IPS-NIHi7 (cell line): Measurements from ENCODE around the gene DBF4B.
"Not testable (repeated sequence)": the region's sequence is repeated elsewhere in the genome, so short reads cannot be mapped to it uniquely, and the experiment has no call there.

ENCODE experiments used
- DNase-seq: peaks from one replicate; pipeline ENCODE4 v3.0.0; 2012; ENCODE audit warnings: mixed read lengths; ENCODE audit errors: extremely low spot score

DBF4B gene, protein sequence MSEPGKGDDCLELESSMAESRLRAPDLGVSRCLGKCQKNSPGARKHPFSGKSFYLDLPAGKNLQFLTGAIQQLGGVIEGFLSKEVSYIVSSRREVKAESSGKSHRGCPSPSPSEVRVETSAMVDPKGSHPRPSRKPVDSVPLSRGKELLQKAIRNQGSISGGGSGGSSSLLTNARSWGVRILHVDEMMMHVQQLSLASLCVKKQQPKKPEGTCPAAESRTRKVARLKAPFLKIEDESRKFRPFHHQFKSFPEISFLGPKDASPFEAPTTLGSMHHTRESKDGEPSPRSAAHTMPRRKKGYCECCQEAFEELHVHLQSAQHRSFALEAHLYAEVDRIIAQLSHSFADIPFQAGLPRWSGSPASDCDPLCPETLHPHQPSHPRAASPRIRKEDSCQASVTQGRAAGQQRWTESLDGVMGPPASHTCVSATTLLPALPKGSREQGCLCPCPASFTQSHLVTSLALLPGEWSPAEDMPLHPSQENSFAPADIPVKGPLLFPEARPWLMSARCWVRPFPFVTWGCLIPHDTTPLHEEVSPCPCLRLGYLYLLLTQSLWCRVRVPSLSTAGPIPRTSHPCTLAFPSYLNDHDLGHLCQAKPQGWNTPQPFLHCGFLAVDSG

DNA sequence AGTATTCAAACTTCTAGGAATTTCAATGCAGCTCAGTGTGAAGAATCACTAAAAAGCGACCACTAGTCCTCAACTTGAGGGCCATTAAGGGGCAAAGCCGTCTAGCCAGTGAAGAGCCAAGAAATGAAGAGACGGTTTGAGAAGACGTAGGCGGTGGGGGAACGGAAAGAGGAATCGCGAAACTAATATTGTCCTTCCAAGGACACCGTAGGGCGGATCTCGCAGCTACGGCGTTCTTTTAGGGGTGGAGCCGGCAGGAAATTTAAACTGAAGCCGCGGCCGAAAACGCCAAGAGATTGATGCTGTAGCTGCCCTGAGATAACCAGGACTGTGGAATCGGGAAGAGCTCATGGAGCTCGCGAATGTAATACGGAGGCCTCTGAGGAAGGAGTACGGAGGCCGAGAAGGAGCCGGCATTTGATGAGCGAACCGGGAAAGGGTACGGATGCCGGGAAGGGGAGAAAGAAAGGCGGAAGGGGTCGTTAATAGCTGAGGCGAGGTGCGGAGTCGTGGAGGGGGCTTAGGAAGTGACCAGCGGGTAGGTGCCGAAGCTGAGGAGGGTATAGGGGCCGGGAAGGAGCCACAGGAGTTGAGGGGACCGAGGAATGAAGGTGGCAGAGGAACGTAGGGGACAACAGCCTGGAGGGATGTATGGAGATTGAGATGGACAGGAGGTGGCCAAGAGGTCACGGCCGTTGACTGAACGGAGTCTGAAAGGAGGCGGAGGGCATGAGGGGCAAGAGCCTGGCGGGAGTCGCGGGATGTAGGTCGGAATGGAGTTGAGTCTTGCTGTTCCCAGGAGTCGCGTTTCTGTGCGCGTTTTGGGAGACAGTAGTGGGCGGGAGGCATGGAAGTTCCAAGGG lies at the start of gene DBF4B:
Gene DBF4B (plus strand): TSS at position 265 of the 863 bp plus-strand sequence. CDS start 156 bp downstream, at position 421.
- DNase-seq = peak; percentile 95

DNA sequence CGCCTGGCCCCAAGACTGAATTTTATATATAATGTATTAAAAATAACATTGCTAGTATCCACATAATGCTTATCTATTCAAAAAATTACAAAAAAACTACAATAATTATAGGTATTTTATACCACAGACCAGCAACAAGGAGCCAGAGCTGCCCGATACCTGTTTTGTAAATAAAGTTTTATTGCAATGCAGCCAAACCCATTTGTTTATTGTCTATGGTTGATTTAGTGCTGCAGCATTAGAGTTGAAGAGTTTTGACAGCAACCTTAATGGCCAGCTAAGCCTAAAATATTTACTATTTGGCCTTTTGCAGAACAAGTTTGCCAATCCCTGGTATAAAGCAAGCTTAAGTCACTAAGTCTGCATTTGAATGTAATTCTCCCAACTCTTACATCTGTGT lies 46.6 kb upstream of the DBF4B start:
- no peak for DNase-seq

DNA sequence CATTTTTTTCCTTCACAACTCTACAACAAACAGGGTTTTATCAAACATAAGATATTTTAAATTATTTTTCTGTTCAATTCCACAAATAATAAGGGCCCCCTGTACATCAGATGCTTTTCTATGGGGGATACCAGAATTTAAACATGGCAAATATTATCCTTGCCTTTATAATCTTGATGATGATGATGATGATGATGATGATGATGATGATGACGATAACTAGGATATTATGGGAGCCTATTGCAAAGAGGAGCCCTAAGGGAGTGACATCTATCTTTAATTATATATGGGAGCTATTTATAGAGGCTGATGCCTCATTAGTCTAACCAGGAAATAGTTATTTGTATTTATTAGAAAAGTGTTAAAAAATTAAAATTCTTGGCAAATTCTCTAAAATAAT lies 45.4 kb upstream of the DBF4B start:
- DNase-seq = no peak

DNA sequence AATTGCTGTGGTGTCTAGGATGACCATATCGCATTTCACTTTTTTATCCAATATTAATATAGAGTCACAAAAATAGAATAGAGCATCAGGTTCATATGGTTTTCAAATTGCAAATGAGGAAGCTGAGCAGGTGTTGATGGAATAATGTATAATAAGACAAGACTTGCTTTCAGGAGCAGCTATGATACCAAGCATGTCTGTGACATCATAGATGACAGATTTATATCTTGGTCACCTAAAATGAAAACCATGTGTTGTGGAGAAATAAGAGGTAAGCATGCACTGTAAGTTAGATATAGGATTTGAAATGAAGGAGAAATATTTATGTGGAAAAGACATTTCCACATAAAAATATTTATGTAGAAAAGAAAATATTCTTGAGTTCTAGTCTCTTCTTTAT lies 43.6 kb upstream of the DBF4B start:
- no peak for DNase-seq

DNA sequence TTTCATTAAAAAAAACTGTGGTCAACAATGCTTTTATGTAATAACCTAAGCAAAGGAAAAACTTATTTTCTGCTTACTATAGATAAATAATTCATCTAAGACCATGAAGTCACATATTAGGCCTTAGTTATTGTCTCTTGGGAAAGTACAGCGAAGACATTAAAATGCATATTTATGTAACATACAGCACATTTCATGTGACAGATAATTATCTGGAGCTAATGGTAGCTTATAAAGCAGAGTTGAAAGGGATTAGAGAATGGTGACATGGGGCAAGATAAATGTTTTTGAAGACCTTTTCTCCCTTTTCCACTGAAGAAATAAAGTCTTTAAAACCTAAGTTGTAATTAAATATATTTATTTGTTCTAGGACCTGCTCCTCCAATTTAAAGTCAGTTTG lies 42.5 kb upstream of the DBF4B start:
- no peak for DNase-seq

DNA sequence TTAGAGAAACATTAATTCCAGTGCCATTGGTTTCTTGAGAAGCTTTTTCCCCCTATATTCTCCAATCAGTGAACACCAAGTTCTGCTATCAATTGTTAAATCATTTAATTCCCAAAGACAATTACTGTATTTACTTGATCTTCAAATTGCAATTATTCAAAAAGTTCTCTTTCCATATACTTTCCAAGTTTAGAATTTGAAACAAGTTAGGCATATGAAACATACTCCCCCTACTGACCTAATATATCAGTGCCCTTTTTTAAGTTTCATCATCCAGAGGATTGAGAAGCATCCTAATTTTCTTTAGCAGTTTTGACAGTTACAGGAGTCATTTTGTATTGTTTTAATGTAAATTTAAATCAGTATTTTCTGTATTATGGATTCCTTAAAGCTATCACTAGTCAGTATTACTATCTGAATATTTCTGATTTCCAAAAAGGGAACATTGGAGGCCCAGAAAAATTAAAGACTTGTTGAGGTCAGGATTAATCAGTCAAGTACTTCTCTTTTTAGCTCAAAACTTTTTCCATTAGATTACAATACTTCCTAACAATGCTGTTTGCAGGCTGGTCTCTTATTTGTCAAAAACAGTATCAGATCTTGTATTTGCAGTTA lies 35.9 kb upstream of the DBF4B start:
- peak; percentile 14 for DNase-seq

DNA sequence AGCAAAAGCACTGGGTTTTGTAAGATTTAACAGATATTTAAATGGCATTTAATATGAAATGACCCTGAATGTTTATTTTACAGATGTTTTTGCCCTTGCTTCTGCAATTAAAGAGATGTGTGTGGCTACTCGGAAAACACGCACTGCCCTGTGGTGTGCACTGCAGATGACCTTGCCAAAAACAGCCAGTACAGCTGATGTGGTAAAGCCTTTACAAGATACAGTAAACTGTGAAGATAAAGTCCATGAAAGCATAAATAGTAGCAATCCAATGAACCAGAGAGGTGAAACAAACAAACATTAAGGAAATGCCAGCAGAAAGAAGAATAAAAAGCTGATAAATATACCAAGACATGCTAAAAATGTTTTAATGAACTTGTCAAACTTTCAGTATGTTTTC lies 34.6 kb upstream of the DBF4B start:
- no peak for DNase-seq

DNA sequence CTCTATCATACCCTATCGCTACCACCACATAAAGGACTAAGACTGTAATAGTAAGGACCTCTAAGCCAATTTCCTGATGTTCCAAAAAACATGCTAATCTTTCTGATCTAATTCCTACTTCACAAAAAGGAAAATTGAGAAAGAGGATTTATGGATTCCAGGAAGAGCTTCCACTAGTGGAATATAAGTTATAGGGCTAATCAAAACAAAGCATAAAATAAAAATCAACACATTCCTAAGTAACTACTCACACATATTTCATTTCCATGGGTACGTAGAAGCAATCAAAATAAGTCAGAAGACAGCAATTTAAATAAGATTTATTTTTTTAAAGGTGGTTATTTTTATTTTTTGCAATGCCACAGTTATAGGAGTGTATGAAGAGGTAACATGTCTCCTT lies 31.3 kb upstream of the DBF4B start:
- no peak for DNase-seq

DNA sequence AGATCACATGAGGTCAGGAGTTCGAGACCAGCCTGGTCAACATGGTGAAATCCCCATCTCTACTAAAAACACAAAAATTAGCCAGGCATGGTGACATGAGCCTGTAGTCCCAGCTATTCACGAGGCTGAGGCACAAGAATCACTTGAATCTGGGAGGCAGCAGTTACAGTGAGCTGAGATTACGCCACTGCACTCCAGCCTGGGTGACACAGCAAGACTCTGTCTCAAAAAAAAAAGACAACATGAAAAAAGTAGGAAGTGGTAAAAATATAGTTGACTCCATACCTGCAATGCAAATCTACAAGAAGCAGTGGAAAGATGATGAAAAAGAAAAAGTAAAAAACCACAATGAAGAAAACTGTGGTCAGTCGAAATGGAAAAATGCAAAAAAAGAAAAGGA lies 25.2 kb upstream of the DBF4B start:
- not testable (repeated sequence) for DNase-seq

DNA sequence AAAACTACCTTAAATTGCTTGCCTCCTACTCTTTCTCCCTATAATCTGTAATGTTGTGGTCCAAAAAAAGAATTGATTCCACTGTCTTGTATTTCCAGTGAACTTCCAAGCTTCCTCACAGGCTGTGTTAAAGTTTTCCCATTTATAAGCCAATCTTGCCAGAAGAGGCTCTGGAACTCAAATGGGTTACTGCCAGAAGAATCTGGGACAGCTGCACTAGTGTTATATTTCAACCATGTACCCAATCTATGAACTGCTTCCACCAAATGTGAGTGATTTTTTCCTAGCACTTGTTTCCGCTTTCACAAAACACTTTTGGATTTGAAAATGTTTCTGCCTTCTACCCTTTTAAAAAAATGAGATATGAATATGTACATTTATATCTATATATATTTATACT lies 20.7 kb upstream of the DBF4B start:
- DNase-seq = no peak

DNA sequence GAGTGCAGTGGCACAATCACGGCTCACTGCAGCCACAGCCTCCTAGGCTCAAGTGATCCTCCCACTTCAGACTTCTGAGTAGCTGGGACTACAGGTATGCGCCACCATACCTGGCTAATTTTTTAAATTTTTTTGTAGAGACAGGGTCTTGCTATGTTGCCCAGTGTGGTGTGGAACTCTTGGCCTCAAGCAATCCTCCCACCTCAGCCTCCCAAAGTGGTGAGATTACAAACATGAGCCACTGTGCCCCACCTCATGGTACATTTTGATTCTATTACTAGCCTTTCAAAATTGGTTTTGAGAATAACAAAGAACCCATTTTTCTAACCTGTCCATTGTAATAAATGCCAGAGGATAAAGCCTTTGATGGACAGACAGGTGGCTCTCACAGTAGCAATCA lies 20.3 kb upstream of the DBF4B start:
- DNase-seq = no peak

DNA sequence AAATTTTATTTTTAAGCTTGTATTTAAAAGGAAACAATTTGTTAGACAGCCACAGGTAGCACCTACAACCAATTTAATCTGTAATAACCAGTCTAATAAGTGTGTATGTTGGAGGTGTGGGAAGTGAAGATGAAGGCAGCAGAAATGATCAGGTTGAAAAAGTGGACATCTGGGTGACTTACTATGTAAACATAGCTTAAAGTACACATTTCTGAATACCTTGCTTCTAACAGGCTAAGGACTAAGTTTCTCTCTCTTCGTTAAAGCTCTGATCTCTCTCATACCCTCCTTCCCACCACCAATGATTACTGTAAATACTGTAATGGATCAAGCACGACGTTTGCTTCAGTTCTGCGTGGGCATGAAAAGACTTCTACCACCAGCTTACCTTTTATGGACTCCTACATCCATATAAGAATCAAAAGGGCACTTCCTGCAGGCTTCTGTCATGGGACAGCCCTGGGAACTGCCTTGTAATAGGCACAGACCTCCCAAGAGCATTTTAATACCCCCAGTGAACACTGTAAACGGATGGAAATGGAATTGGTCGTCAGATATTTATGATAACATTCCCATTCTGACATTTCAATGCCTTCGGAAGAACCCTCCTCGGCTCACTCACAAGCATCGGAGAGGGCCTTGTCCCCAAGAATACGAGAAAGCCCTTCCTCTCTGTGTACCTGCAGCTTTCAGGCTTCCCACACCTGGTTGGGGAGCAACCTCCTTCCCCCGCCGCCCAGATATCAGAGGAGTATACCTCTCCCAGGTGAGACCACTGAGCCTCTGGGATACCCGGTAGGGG lies 19.6 kb upstream of the DBF4B start:
- DNase-seq = peak; percentile 63

DNA sequence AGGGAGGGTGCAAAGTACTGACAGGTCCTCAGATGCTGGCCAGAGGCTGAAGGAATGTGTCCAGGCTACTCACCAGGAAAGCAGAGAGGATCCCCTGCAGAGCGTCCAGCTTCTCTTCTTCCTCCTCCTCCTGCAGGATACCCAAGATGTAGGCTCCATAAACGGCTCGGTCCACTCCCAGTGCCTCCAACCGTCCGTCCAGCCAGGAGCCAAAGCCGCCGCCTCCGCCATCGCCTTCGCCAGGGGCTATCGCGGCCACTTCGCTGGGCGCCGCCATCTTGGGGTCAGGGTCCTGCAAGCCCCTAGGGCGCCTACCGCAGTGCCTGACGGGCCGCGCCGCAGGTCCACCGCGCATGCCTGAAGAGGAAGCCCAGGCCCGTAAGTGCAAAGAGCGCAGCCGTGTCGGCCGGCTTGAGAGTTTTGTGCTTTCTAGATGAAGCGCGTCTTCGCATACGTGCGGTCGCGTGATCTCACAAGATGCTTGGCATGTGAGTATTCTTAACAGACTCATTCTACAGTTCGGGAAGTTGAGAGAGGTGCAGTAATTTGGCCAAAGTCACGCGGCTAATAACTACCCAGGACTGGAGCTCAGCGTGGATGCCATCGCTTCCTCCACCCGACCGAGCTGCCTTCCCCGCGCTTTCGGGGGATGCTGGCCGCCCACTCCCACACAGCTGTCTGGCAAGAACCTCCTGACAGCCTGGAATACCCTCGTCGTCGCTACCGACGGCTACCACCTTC lies 18.8 kb upstream of the DBF4B start, which contains the start of gene CCDC43:
Gene CCDC43 (minus strand): TSS at position 300 of the 741 bp plus-strand sequence. CDS start 23 bp downstream, at position 277.
- DNase-seq = peak; percentile 99

DNA sequence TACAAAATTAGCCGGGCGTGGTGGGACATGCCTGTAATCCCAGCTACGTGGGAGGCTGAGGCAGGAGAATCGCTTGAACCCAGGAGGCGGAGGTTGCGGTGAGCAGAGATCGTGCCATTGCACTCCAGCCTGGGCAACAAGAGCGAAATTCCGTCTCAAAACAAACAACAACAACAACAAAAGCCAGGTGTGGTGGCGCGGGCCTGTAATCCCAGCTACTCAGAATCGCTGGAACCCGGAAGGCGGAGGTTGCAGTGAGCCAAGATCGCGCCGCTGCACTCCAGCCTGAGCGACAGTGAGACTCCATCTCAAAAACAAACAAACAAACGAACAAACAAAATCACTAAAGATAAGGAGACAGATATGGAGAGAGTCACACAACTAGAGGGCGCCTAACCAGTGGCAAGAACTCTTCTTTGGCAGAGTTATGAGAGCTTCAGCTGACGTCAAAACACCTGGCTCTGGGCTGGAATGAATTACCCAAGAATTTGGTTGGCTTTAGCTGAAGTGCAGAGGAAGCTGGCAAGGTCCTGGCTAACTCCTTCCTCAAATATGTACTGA lies 17.6 kb upstream of the DBF4B start:
- peak; percentile 28 for DNase-seq

DNA sequence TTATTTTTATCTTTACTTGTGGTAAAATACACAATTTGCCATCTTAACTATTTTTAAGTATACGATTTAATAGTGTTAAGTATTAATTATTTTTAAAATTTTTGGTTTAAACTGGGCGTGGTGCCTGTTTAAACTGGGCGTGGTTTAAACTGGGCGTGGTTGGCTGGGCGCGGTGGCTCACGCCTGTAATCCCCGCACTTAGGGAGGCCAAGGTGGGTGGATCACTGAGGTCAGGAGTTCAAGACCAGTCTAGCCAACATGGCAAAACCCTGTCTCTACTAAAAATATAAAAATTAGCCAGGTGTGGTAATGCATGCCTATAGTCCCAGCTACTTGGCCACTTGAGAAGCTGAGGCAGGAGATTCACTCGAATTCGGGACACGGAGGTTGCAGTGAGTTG lies 14.9 kb upstream of the DBF4B start:
- no peak for DNase-seq

DNA sequence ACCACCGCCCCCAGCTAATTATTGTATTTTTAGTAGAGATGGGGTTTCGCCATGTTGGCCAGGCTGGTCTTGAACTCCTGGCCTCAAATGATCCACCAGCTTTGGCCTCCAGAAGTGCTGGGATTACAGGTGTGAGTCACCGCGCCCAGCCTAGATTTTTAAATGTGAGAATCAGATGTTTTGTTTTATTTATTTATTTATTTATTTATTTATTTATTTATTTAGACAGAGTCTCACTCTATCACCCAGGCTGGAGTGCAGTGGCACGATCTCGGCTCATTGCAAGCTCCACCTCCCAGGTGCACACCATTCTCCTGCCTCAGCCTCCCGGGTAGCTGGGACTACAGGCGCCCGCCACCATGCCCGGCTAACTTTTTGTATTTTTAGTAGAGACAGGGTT lies 8.2 kb upstream of the DBF4B start:
- not testable (repeated sequence) for DNase-seq

DNA sequence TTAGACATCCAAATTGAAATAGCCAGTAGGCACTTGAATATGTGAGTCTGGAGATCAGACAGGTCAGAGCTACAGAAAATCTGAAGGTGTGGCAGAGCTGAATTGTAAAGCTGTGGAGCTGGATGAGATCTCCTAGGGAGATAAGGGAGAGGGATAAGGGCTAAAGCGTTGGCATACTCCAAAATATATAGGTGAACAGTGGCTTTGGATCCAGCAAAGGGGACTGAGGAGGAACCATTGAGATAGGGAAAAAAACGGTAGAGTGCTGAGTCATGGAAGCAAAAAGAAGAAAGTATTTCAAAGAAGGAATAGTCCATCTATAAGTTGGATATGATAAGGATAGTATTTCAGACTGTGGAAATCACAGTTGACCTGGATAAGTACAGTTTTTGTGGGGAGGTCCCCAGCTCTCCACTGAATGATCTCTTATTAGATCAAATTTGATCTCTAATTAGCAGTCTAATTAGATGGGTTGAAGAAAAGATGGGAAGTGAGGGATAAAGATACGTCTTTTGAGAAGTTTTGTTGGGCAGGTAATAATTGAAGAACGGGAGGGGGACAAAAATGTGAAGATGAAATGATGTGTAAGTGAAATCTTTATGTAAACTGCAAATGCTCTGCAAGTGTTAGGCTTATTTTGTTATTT lies 587 bp upstream of the DBF4B start:
- DNase-seq = no peak

DNA sequence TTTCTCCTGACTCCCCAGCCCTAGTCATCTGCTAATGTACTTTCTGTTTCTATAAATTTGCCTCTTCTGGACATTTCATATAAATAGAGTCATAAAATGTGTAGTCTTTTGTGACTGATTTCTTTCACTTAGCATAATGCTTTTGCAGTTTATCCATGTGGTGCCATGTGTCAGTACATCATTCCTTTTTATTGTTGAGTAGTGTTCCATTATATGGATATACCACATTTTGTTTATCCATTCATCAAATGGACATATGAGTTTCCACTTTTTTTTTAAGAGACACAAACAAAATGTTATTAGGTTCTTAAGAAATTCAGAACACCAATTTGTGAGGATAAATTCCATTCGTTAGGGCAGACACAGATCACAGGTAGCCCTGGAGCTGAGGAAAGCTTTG lies 11.0 kb downstream of the DBF4B start:
- no peak for DNase-seq

DNA sequence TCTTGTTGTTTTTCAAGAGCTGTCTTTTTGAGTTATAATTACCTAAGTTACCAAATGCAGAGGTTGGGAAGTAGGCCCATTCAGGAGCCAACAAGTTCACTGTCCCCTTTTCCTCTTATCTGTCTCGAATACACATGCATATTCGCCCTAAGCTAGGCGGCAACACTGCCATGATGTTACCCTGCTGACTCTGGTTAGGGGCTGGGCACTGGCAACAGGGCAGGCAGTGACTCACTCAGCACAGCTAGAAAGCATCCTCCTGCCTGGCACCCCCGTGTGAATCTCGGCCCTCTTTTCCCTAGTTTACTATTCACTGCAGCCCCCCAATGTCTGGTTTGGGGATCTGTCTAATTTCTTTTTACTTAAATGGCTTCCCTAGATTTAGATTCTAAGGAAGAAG lies 13.8 kb downstream of the DBF4B start:
- no peak for DNase-seq

DNA sequence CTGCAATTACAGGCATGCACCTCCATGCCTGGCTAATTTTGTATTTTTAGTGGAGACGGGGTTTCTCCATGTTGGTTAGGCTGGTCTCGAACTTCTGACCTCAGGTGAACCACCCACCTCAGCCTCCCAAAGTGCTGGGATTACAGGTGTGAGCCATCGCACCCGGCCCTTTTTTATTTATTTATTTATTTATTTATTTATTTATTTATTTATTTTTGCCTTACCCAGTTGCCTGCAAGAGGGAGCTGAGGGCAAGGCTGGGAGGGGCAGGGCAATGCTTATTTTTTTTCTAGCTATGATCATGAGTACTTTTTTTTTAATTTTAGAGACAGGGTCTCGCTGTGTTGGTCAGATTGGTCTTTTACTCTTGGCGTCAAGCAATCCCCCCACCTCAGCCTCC lies 17.7 kb downstream of the DBF4B start:
- not testable (repeated sequence) for DNase-seq
